Activated T-helper 9 cell treated with anti-CD3 and anti-CD28 coated beads, Interleukin-2, amount 50 U/mL, for 16 hours (primary cell): ENCODE results near the gene IDH1.
"Not testable (repeated sequence)": the region's sequence is repeated elsewhere in the genome, so short reads cannot be mapped to it uniquely, and the experiment has no call there.

ENCODE experiments used
- DNase-seq: peaks from one replicate; pipeline ENCODE4 v3.0.0-alpha.2; 2020; ENCODE audit warnings: low read depth

IDH1 gene

GRCh38 chr2:208221873-208222272 lies 33.0 kb downstream of the IDH1 start:
- not testable (repeated sequence) for DNase-seq

- no peak for DNase-seq
These were observed 44.0 kb downstream of the IDH1 start for GRCh38 chr2:208210688-208211451.

DNA sequence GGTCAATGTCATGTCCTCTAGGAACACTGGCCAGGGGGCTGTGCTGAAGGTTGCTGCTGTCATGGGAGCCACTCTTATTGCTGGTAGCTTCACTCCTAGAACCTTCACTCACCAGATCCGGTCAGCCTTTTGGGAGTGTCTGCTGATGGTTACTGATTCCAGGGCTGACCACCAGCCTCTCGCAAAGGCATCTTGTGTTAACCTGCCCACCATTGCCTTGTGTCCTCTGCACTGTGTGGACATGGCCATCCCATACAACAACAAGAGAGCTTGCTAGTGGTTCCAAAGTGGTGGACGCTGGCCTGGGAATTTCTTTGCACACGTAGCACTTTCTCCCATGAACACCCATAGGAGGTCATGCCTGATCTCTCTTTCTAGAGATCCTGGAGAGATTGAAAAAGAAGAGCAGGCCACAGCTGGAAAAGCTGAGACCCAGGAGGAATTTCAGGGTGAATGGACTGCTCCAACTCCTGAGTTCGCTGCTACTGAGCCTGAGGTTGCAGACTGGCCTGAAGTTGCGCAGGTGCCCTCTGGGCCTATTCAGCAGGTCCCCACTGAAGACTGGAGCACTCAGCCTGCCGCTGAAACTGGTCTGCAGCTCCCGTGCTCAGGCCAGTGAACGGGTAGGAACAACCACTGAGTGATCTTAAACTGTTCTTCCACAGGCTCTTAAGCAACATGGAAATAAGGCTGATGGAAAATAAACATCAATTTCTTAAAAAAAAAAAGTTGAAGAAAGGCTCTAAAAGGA lies 46.4 kb downstream of the IDH1 start:
- no peak for DNase-seq

- no peak for DNase-seq
These were observed 47.1 kb downstream of the IDH1 start for GRCh38 chr2:208207769-208208168.

- DNase-seq: no peak
These were observed 50.7 kb downstream of the IDH1 start for GRCh38 chr2:208204166-208204565.

DNA sequence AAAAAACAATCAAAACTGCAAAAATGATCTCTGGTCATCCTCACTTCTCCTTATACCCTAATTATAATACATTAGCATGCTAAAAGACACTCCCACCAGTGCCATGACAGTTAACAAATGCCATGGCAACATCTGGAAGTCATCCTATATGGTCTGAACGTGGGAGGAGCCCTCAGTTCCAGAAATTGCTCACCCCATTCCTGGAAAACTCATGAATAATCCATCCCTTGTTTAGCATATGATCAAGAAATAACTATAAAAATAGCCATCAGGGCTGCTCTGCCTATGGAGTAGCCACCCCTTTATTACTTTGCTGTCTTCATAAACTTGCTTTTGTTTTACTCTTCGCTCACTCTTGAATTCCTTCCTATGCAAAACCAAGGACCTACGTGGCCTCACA lies 59.3 kb downstream of the IDH1 start:
- no peak for DNase-seq

GRCh38 chr2:208192611-208193236 lies 62.1 kb downstream of the IDH1 start:
- DNase-seq: no peak

DNA sequence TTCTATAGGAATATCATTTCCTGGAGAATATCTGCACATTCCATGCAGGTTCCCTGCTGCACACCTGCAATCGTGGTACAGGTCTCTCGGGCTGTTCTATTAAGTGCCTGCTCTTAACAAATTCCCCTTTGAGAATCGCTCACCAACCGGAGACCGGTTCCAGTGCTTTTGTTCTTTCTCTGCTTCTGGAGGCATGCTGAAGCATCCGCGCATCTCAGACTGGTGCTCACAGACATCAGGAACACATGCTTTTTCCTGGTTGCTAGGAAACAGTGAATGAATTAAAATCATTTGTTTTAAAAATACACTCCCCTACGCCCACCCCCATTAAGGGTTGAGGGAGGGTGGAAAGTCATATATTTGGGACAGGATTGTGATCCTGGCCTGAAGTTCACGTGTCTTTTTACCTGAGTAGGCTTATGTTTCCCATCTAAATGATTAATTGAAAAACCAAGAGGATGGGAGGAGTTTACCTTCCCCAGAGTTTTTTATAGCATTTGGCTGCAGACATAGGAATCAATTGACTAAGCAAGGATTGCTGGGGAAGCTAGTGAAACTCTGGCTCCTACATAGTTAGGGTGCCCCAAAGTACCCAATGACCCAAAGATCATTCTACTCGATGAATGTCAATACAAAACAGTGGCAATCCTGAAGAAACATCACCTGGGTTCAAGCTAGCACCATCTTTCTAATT lies 64.9 kb downstream of the IDH1 start, which contains the start of gene C2orf80:
TSS of gene C2orf80 (minus strand) at position 221 of the 694 bp plus-strand sequence. CDS start 3,044 bp downstream, outside the sequence.
- DNase-seq: no peak

GRCh38 chr2:208189069-208189809 lies 65.6 kb downstream of the IDH1 start:
- no peak for DNase-seq

DNA sequence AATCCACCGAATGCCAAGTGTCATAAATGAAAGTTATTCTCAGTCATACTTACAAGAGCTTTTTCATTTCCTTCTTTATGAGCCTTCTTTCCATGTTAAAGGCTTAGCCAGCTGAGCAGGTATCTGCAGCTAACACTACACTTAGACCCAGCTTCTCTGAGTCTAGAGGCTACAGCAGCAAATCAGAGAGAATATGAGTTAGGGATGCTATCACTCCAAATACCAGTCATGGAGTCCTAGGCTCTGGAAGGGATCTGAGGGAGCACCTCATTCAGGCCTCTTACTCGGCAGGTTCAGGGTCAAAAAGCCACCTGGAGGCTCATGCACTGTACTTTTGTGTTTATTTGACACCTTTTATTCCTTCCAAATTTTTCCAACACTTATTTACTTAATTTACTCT lies 68.0 kb downstream of the IDH1 start:
- no peak for DNase-seq

DNA sequence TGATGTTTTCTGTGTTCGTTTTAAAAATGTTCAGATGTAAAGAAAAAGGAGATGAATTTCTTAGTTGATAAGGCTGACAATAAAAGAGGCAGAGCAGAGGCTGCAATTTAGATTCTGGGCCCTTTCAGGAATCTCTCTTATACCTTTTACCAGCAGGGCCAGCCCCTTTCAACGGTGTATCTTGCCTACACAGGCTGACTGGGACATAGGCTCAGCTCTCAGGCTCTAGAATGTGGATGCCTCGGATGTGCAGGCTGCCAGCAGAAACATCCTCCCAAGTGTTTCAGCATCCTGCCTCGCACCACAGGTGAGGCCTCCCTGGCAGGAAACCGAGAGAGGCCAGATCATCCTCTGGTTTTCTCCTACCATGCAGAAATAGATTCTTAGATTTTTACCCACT lies 68.4 kb downstream of the IDH1 start:
- no peak for DNase-seq
